Heart right ventricle (tissue), 16 donors: Measurements from ENCODE around the gene DTNB. TPM values are rescaled to one million over a fixed set of nuclear protein-coding genes. Genes with fewer than 3 reads are reported as not detected.

Source experiments
- ATAC-seq, 8 donors: fragments of 200-7000 bp; cut with Tn5 transposase; one replicate each; pipeline ENCODE4 v1.9.1; 2020; ENCODE audit warnings: mild to moderate bottlenecking in 8 of 8, moderate library complexity in 8 of 8, moderate number of reproducible peaks in 1 of 8
- DNase-seq, 2 donors: peaks; one replicate each; pipeline ENCODE4 v3.0.0-alpha.2; 2020
- H3K27ac ChIP-seq, 10 donors: fragments of 200-600 bp; sonication (generic) in 2 of 10; one replicate each; pipeline versions ENCODE4 v1.5.0 to v1.8.0; 2020 to 2022; ENCODE audit warnings: mild to moderate bottlenecking in 3 of 10
- H3K27me3 ChIP-seq, 7 donors: fragments of 200-600 bp; one replicate each; pipeline ENCODE4 v1.8.0; 2021 to 2022; ENCODE audit warnings: mild to moderate bottlenecking in 2 of 7
- H3K36me3 ChIP-seq, 9 donors: fragments of 200-600 bp; sonication (generic) in 1 of 9; one replicate each; pipeline versions ENCODE4 v1.5.0 to v1.8.0; 2020 to 2022; ENCODE audit warnings: mild to moderate bottlenecking in 2 of 9
- H3K4me1 ChIP-seq, 9 donors: fragments of 200-600 bp; sonication (generic) in 1 of 9; one replicate each; pipeline versions ENCODE4 v1.5.0 to v1.8.0; 2020 to 2022; ENCODE audit warnings: mild to moderate bottlenecking in 4 of 9
- H3K4me3 ChIP-seq, 10 donors: fragments of 200-600 bp; sonication (generic) in 2 of 10; one replicate each; pipeline versions ENCODE4 v1.5.0 to v1.8.0; 2020 to 2022; ENCODE audit warnings: mild to moderate bottlenecking in 7 of 10, moderate library complexity in 2 of 10
- H3K9me3 ChIP-seq, 11 donors: fragments of 200-600 bp in 10 of 11; sonication (generic) in 2 of 11; one replicate each; pipeline versions ENCODE4 v1.5.0 to v1.8.0; 2013 to 2022; ENCODE audit warnings: mild to moderate bottlenecking in 2 of 11, control low read depth in 1 of 11, moderate library complexity in 1 of 11
- WGBS, 2 donors: extraction: QIAGEN DNeasy Blood & Tissue Kit; methylation state at CpG; one replicate each; pipeline ENCODE4 v1.1.7; 2013; ENCODE audit warnings: inconsistent platforms in 1 of 2; 5-methylcytosine and 5-hydroxymethylcytosine counted together
- intact Hi-C, 10 donors: fragments of 100-400 bp; cut with DNase I; formaldehyde crosslinking; loops; one replicate each; pipeline versions ENCODE4 v1.11.1 to v1.14.2; 2022
- polyA plus RNA-seq, 2 donors: library from polyadenylated mRNA; stranded (reverse); fragments of 200-250 nt; gene quantifications; one replicate each; pipeline ENCODE4 v1.2.3, GENCODE V29; 2013
- total RNA-seq, 10 donors: library from RNA; stranded (reverse); fragmentation: NEBNext Ultra II Directional in 3 of 10; extraction: Animal tissue kit (Norgen Biotek cat#: 25700) in 3 of 10; gene quantifications; one replicate each; pipeline versions ENCODE4 v1.2.1 to v1.2.4, GENCODE V29; 2021 to 2023
- TF ChIP-seq, protein P1 (sequence below), 9 donors: fragments of 200-600 bp; sonication (generic) in 2 of 9; IDR thresholded peaks; one replicate each; pipeline versions ENCODE4 v1.5.0 to v1.8.0; 2021 to 2022; ENCODE audit warnings: antibody characterized with exemption in 9 of 9, mild to moderate bottlenecking in 5 of 9, moderate library complexity in 1 of 9
- donor health status: Arrhythmogenic right ventricular cardiomyopathy.
- donor health status: ischemic (EF 13 %, LVEDD 7.1; RV severe dilation, severe dysfunction).
- donor health status: healthy with polysubstance abuse.
- donor health status: DM: no; HTN: yes; CAD: no.
- donor health status: DM: no; HTN: no; CAD: no.
- donor health status: ischemic (EF 25% LVEDD 6.9; RV normal size, moderate dysfunction).
- donor health status: ischemic (EF 25% LVEDD 5.7; RV mildly dilated, moderate dysfunction).
- donor health status: healthy.
- donor health status: DM: yes; HTN: yes; CAD: no.
- donor health status: Ischemic cardiomyopathy.
- donor health status: ischemic (EF 35%, LVEDD 5.7; RV mildly dilated, moderate dysfunction).
- donor health status: nonischemic (EF 11% LVEDD 7.7; RV severe dilation, severe dysfunction).
- donor health status: DM: yes; HTN: yes; CAD: no.
- donor health status: PGD.
- donor health status: ischemic (EF 29% LVEDD 5.4; RV normal size, mild dysfunction).
- donor health status: nonischemic (EF 23%, LVEDD 6.1; RV moderate dilation, normal function).

Gene DTNB
- total and polyA plus RNA-seq, 12 donors = 2.8 to 11.3 (median 7.8) TPM

- no peaks in the 10 kb centered on the region for H3K27me3 ChIP-seq
- peaks cover 0 to 46% (median 13%) of the 10 kb centered on the region in 9 donors for H3K36me3 ChIP-seq
- DNase-seq (no peak), ATAC-seq (no peak)
- WGBS, 2 donors = 95 to 97% methylated on average over 2 of the region's 2 CpGs
- no peaks in the 10 kb centered on the region for H3K9me3 ChIP-seq
- no peaks in the 10 kb centered on the region for H3K4me1 ChIP-seq
- no peak overlapping the region for H3K4me3 ChIP-seq
- TF ChIP-seq, protein P1, sequence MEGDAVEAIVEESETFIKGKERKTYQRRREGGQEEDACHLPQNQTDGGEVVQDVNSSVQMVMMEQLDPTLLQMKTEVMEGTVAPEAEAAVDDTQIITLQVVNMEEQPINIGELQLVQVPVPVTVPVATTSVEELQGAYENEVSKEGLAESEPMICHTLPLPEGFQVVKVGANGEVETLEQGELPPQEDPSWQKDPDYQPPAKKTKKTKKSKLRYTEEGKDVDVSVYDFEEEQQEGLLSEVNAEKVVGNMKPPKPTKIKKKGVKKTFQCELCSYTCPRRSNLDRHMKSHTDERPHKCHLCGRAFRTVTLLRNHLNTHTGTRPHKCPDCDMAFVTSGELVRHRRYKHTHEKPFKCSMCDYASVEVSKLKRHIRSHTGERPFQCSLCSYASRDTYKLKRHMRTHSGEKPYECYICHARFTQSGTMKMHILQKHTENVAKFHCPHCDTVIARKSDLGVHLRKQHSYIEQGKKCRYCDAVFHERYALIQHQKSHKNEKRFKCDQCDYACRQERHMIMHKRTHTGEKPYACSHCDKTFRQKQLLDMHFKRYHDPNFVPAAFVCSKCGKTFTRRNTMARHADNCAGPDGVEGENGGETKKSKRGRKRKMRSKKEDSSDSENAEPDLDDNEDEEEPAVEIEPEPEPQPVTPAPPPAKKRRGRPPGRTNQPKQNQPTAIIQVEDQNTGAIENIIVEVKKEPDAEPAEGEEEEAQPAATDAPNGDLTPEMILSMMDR (IDR thresholded peaks at IDR 0.05) = no peak
- intact Hi-C loops = no loop called here
- no peak overlapping the region for H3K27ac ChIP-seq
Measured at GRCh38 chr2:25624635-25625034, 48.7 kb downstream of the DTNB start.

- Histone ChIP-seq H3K27ac (no peak overlapping the region), H3K4me1 (peaks cover 0 to 8% (median 6%) of the 10 kb centered on the region in 9 donors), H3K9me3 (no peaks in the 10 kb centered on the region), H3K4me3 (no peak overlapping the region), H3K27me3 (no peaks in the 10 kb centered on the region), H3K36me3 (peaks cover 0 to 46% (median 13%) of the 10 kb centered on the region in 9 donors)
- intact Hi-C loops = no loop called here
- no peak for ATAC-seq
- 87 to 99% methylated on average over 3 of the region's 3 CpGs for WGBS, 2 donors
- TF ChIP-seq, protein P1 (IDR thresholded peaks at IDR 0.05) = no peak
- no peak for DNase-seq
Measured at GRCh38 chr2:25623361-25623760, 50.0 kb downstream of the DTNB start.

- WGBS, 2 donors = 81 to 85% methylated on average over 4 of the region's 4 CpGs
- Histone ChIP-seq H3K4me1 (peaks cover 0 to 26% (median 14%) of the 10 kb centered on the region in 9 donors), H3K27me3 (no peaks in the 10 kb centered on the region), H3K36me3 (peaks cover 0 to 21% (median 0%) of the 10 kb centered on the region in 9 donors), H3K9me3 (no peaks in the 10 kb centered on the region), H3K4me3 (no peak overlapping the region), H3K27ac (no peak overlapping the region)
- ATAC-seq = no peak
- TF ChIP-seq, protein P1 (IDR thresholded peaks at IDR 0.05) = no peak
- intact Hi-C loops = no loop called here
- no peak for DNase-seq
Measured at GRCh38 chr2:25620711-25621110, 52.7 kb downstream of the DTNB start.

DNA sequence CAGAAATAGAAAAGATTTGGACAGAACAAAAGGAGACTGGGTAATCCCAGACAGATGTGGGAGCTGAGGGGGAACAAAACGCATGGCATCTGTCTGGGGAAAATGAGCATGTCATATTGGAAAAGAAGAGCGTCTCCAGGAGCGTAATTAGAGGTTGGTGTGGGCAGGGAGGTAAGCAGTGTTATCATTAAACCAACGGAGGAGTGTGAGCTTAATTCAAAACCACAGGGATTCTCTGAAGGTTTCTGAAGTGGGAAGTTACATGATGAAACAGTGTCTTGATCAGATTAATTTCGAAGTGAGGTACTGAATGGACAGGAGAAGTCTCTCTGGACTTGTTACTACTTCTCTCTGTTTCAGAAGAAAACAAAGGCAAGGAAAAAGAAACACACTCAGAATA lies 53.3 kb downstream of the DTNB start:
- TF ChIP-seq, protein P1 (IDR thresholded peaks at IDR 0.05) = no peak
- no peak for ATAC-seq
- no peaks in the 10 kb centered on the region for H3K9me3 ChIP-seq
- no peaks in the 10 kb centered on the region for H3K27me3 ChIP-seq
- intact Hi-C loops = no loop called here
- H3K4me3 ChIP-seq = no peak overlapping the region
- H3K27ac ChIP-seq = no peak overlapping the region
- peaks cover 0 to 19% (median 0%) of the 10 kb centered on the region in 9 donors for H3K36me3 ChIP-seq
- peaks cover 0 to 26% (median 14%) of the 10 kb centered on the region in 9 donors for H3K4me1 ChIP-seq
- no peak for DNase-seq
- WGBS, 2 donors = 81 to 94% methylated on average over 5 of the region's 5 CpGs
